GM03348 (cell line): ENCODE data around the gene SLC8A2.

Experiments
- DNase-seq: peaks from one replicate; pipeline ENCODE4 v3.0.0; 2012; ENCODE audit warnings: low spot score

The SLC8A2 gene

GRCh38 chr19:47471733-47472457 lies at the start of gene SLC8A2:
Gene SLC8A2 (minus strand): TSS chr19:47471893. CDS start chr19:47466403, 5,490 bp downstream.
- DNase-seq = peak; percentile 82

- no peak for DNase-seq
Observed at GRCh38 chr19:47520839-47521238, 49.1 kb upstream of the SLC8A2 start.

- DNase-seq = no peak
Observed at GRCh38 chr19:47520343-47520806, 48.7 kb upstream of the SLC8A2 start.

- DNase-seq = no peak
Observed at GRCh38 chr19:47518854-47519253, 47.2 kb upstream of the SLC8A2 start.

- DNase-seq = no peak
Observed at GRCh38 chr19:47518139-47518538, 46.4 kb upstream of the SLC8A2 start.

GRCh38 chr19:47514869-47515588 lies 43.3 kb upstream of the SLC8A2 start, which contains the start of gene NAPA:
Gene NAPA (minus strand): TSS chr19:47515063. CDS start chr19:47514940, 123 bp downstream.
- DNase-seq = peak; percentile 100

- DNase-seq = no peak
Observed at GRCh38 chr19:47514151-47514868, 42.6 kb upstream of the SLC8A2 start.

GRCh38 chr19:47512948-47513319 lies 41.2 kb upstream of the SLC8A2 start:
- no peak for DNase-seq

GRCh38 chr19:47512183-47512947 lies 40.7 kb upstream of the SLC8A2 start:
- peak; percentile 70 for DNase-seq

- peak; percentile 43 for DNase-seq
Observed at GRCh38 chr19:47511681-47512080, 40.0 kb upstream of the SLC8A2 start.

GRCh38 chr19:47511128-47511517 lies 39.4 kb upstream of the SLC8A2 start:
- no peak for DNase-seq

GRCh38 chr19:47510516-47511127 lies 38.9 kb upstream of the SLC8A2 start:
- no peak for DNase-seq

- DNase-seq = no peak
Observed at GRCh38 chr19:47509973-47510372, 38.3 kb upstream of the SLC8A2 start.

- DNase-seq = no peak
Observed at GRCh38 chr19:47509170-47509847, 37.6 kb upstream of the SLC8A2 start.

- no peak for DNase-seq
Observed at GRCh38 chr19:47508721-47509120, 37.0 kb upstream of the SLC8A2 start.

- no peak for DNase-seq
Observed at GRCh38 chr19:47507924-47508553, 36.3 kb upstream of the SLC8A2 start.

- no peak for DNase-seq
Observed at GRCh38 chr19:47507012-47507411, 35.3 kb upstream of the SLC8A2 start.

- DNase-seq = no peak
Observed at GRCh38 chr19:47506459-47506858, 34.8 kb upstream of the SLC8A2 start.

GRCh38 chr19:47505506-47505905 lies 33.8 kb upstream of the SLC8A2 start:
- no peak for DNase-seq

- no peak for DNase-seq
Observed at GRCh38 chr19:47503826-47504150, 32.1 kb upstream of the SLC8A2 start.
